GDM1 (cell line): ENCODE measurements around the gene RFC3.
"Not testable (repeated sequence)": the region's sequence is repeated elsewhere in the genome, so short reads cannot be mapped to it uniquely, and the experiment has no call there.

Source experiments
- DNase-seq: peaks from one replicate; lab custom pipeline; 2025; lab: John Stamatoyannopoulos, UW

Gene RFC3

GRCh38 chr13:33817901-33818706 lies at the start of gene RFC3:
Gene RFC3 (plus strand): TSS chr13:33818149. CDS start chr13:33818179, 30 bp downstream.
- peak; percentile 94 for DNase-seq

- no peak for DNase-seq
These were observed 46.7 kb upstream of the RFC3 start for GRCh38 chr13:33771296-33771695.

- no peak for DNase-seq
These were observed 44.0 kb upstream of the RFC3 start for GRCh38 chr13:33773790-33774462.

- no peak for DNase-seq
These were observed 42.4 kb upstream of the RFC3 start for GRCh38 chr13:33775339-33776108.

- DNase-seq = no peak
These were observed 41.6 kb upstream of the RFC3 start for GRCh38 chr13:33776239-33776881.

GRCh38 chr13:33782631-33783030 lies 35.3 kb upstream of the RFC3 start:
- DNase-seq = no peak

GRCh38 chr13:33783212-33783611 lies 34.7 kb upstream of the RFC3 start:
- DNase-seq = not testable (repeated sequence)

GRCh38 chr13:33784738-33785137 lies 33.2 kb upstream of the RFC3 start:
- no peak for DNase-seq

GRCh38 chr13:33785384-33785783 lies 32.6 kb upstream of the RFC3 start:
- no peak for DNase-seq

- peak; percentile 21 for DNase-seq
These were observed 30.8 kb upstream of the RFC3 start for GRCh38 chr13:33787051-33787591.

GRCh38 chr13:33789066-33789606 lies 28.8 kb upstream of the RFC3 start:
- DNase-seq = no peak

- DNase-seq = no peak
These were observed 28.2 kb upstream of the RFC3 start for GRCh38 chr13:33789739-33790138.

GRCh38 chr13:33793726-33794125 lies 24.2 kb upstream of the RFC3 start:
- DNase-seq = no peak

- no peak for DNase-seq
These were observed 23.4 kb upstream of the RFC3 start for GRCh38 chr13:33794576-33794975.

GRCh38 chr13:33796095-33796494 lies 21.9 kb upstream of the RFC3 start:
- DNase-seq = no peak

- no peak for DNase-seq
These were observed 20.3 kb upstream of the RFC3 start for GRCh38 chr13:33797622-33798021.

- no peak for DNase-seq
These were observed 19.9 kb upstream of the RFC3 start for GRCh38 chr13:33798023-33798422.

- DNase-seq = peak; percentile 29
These were observed 17.9 kb upstream of the RFC3 start for GRCh38 chr13:33799950-33800592.

- no peak for DNase-seq
These were observed 17.2 kb upstream of the RFC3 start for GRCh38 chr13:33800646-33801186.

GRCh38 chr13:33806470-33807248 lies 11.3 kb upstream of the RFC3 start:
- DNase-seq = no peak
